ENCODE data around the gene PRDM16.

PRDM16 gene

DNA sequence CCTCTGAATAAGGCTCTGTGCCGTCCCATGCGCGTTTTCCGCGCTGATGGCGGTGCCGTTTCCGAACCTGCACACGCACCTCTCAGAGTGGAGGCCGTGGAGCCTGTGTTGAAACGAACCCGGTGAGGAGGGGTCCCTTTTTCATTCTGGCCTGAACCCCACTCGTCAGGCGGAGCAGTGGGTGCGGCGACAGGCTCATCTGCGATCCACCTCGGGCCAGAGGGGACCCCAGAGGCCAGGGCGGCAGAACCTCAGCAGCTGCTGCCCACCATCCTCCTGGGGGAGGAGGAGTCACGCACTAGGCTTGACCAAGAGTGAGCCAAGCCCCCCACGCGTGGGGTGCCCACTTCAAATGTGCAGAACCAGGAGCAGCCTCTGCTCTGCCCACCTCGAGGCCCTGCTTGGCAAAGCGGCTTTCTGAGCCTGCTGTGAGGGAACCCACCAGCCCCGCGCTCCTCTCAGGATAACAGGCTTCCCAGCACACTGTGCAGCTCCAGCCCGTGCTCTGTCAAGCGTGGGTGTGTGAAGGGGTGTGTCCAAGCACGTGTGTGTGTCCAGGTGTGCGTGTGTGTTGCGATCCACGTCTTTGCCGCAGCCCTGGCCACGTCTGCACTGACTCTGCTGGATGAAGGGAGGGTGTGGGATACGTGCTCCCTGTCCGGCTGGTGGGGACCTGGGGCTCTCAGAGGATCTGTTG, 6.8 kb downstream of the PRDM16 start:
- Histone ChIP-seq H3K27ac (ENCODE audit: low read length) (no peak overlapping the region), H3K4me1 (ENCODE audit: low read length) (no peaks in the 10 kb centered on the region), H3K27me3 (replicated peaks; ENCODE audit: insufficient read depth, low read length) (peaks cover 100% of the 10 kb centered on the region), H3F3A (ENCODE audit: insufficient read depth, low read length) (no peaks in the 10 kb centered on the region), H3K4me2 (ENCODE audit: low read depth, low read length) (no peak overlapping the region), H3K4me3 (ENCODE audit: low read length) (no peak overlapping the region), H3K9me3 (replicated peaks; ENCODE audit: insufficient read depth, low read length) (no peaks in the 10 kb centered on the region), H3K79me2 (ENCODE audit: low read length) (no peaks in the 10 kb centered on the region), H3K9me2 (replicated peaks; ENCODE audit: insufficient read depth, low read length) (no peaks in the 10 kb centered on the region), H2AFZ (ENCODE audit: low read length) (no peak overlapping the region), H3K9ac (ENCODE audit: low read length) (no peak overlapping the region), H4K20me1 (ENCODE audit: insufficient read depth, low read length) (no peaks in the 10 kb centered on the region), H3K36me3 (replicated peaks; ENCODE audit: insufficient read depth, low read length) (no peaks in the 10 kb centered on the region)
- no peak for TF ChIP-seq EZH2 (optimal IDR thresholded peaks at IDR 0.05; ENCODE audit: low read depth, low read length)
- TF ChIP-seq EZH2phosphoT487 (IDR thresholded peaks at IDR 0.05; ENCODE audit: low read length), result no peak
- TF ChIP-seq, protein P1, sequence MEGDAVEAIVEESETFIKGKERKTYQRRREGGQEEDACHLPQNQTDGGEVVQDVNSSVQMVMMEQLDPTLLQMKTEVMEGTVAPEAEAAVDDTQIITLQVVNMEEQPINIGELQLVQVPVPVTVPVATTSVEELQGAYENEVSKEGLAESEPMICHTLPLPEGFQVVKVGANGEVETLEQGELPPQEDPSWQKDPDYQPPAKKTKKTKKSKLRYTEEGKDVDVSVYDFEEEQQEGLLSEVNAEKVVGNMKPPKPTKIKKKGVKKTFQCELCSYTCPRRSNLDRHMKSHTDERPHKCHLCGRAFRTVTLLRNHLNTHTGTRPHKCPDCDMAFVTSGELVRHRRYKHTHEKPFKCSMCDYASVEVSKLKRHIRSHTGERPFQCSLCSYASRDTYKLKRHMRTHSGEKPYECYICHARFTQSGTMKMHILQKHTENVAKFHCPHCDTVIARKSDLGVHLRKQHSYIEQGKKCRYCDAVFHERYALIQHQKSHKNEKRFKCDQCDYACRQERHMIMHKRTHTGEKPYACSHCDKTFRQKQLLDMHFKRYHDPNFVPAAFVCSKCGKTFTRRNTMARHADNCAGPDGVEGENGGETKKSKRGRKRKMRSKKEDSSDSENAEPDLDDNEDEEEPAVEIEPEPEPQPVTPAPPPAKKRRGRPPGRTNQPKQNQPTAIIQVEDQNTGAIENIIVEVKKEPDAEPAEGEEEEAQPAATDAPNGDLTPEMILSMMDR (IDR thresholded peaks at IDR 0.05; ENCODE audit: low read length), result no peak
- no peak for DNase-seq

DNA sequence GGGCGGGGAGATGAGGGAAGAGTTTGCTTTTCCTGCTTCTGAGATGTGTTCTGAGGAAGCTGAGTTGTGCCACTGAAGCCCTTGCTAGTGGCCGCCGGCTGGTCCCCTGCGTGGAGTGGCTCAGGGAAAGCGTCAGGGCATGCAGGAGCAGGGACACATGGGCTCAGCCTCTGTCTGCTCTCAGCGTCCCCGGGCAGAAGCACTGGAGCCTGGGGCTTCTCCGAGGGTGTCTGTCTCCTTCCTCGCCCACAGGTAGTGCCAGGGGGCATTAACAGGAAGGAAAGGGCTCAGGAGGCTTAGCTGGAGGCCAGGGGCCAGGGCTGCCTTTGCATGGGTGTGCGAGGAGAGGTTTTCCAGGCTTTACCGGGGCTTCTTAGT, 7.3 kb downstream of the PRDM16 start:
- Histone ChIP-seq H3K9me3 (replicated peaks; ENCODE audit: insufficient read depth, low read length) (no peaks in the 10 kb centered on the region), H3K36me3 (replicated peaks; ENCODE audit: insufficient read depth, low read length) (no peaks in the 10 kb centered on the region), H3K9ac (ENCODE audit: low read length) (no peak overlapping the region), H3K4me2 (ENCODE audit: low read depth, low read length) (no peak overlapping the region), H4K20me1 (ENCODE audit: insufficient read depth, low read length) (no peaks in the 10 kb centered on the region), H2AFZ (ENCODE audit: low read length) (no peak overlapping the region), H3K4me3 (ENCODE audit: low read length) (no peak overlapping the region), H3K27me3 (replicated peaks; ENCODE audit: insufficient read depth, low read length) (peaks cover 100% of the 10 kb centered on the region), H3K27ac (ENCODE audit: low read length) (no peak overlapping the region), H3K4me1 (ENCODE audit: low read length) (no peaks in the 10 kb centered on the region), H3K9me2 (replicated peaks; ENCODE audit: insufficient read depth, low read length) (no peaks in the 10 kb centered on the region), H3F3A (ENCODE audit: insufficient read depth, low read length) (no peaks in the 10 kb centered on the region), H3K79me2 (ENCODE audit: low read length) (no peaks in the 10 kb centered on the region)
- DNase-seq, result no peak
- TF ChIP-seq EZH2phosphoT487 (IDR thresholded peaks at IDR 0.05; ENCODE audit: low read length) (no peak), EZH2 (optimal IDR thresholded peaks at IDR 0.05; ENCODE audit: low read depth, low read length) (no peak)
- TF ChIP-seq, protein P1 (IDR thresholded peaks at IDR 0.05; ENCODE audit: low read length), result no peak

DNA sequence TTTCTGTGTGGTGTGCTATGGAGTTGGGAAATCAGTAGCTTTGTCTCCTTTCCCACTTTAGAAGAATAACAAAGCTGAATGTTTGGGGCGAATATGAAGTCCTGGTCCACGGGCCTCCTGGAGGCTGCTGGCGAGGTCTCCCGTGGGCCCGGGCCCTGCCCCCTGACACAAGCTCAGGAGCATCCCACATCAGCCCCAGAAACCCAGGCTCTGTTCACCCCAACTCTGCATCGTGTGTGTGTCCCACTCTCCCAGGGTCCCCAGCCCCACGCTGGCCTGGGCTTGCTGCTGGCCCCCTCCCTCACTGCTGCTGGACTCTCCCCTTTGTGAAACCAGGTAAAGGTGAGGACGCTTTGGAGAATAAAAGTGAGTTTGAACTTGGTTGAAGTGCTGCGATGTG, 8.1 kb downstream of the PRDM16 start:
- Histone ChIP-seq H4K20me1 (ENCODE audit: insufficient read depth, low read length) (no peaks in the 10 kb centered on the region), H3K4me2 (ENCODE audit: low read depth, low read length) (no peak overlapping the region), H3K9me2 (replicated peaks; ENCODE audit: insufficient read depth, low read length) (no peaks in the 10 kb centered on the region), H2AFZ (ENCODE audit: low read length) (no peak overlapping the region), H3K4me1 (ENCODE audit: low read length) (no peaks in the 10 kb centered on the region), H3K4me3 (ENCODE audit: low read length) (no peak overlapping the region), H3K36me3 (replicated peaks; ENCODE audit: insufficient read depth, low read length) (no peaks in the 10 kb centered on the region), H3K9ac (ENCODE audit: low read length) (no peak overlapping the region), H3K27ac (ENCODE audit: low read length) (no peak overlapping the region), H3F3A (ENCODE audit: insufficient read depth, low read length) (no peaks in the 10 kb centered on the region), H3K27me3 (replicated peaks; ENCODE audit: insufficient read depth, low read length) (peaks cover 100% of the 10 kb centered on the region), H3K79me2 (ENCODE audit: low read length) (no peaks in the 10 kb centered on the region), H3K9me3 (replicated peaks; ENCODE audit: insufficient read depth, low read length) (no peaks in the 10 kb centered on the region)
- TF ChIP-seq, protein P1 (IDR thresholded peaks at IDR 0.05; ENCODE audit: low read length), result no peak
- no peak for TF ChIP-seq EZH2phosphoT487 (IDR thresholded peaks at IDR 0.05; ENCODE audit: low read length)
- no peak for TF ChIP-seq EZH2 (optimal IDR thresholded peaks at IDR 0.05; ENCODE audit: low read depth, low read length)
- no peak for DNase-seq
